HG03066 (cell line): ENCODE data around the gene FUBP3.

ENCODE experiments used
- ATAC-seq: cut with Tn5 transposase; IDR thresholded peaks from one replicate; pipeline ENCODE4 v1.9.1; 2021; ENCODE audit warnings: low read depth; ENCODE audit not compliant: unreplicated experiment

Gene FUBP3

DNA sequence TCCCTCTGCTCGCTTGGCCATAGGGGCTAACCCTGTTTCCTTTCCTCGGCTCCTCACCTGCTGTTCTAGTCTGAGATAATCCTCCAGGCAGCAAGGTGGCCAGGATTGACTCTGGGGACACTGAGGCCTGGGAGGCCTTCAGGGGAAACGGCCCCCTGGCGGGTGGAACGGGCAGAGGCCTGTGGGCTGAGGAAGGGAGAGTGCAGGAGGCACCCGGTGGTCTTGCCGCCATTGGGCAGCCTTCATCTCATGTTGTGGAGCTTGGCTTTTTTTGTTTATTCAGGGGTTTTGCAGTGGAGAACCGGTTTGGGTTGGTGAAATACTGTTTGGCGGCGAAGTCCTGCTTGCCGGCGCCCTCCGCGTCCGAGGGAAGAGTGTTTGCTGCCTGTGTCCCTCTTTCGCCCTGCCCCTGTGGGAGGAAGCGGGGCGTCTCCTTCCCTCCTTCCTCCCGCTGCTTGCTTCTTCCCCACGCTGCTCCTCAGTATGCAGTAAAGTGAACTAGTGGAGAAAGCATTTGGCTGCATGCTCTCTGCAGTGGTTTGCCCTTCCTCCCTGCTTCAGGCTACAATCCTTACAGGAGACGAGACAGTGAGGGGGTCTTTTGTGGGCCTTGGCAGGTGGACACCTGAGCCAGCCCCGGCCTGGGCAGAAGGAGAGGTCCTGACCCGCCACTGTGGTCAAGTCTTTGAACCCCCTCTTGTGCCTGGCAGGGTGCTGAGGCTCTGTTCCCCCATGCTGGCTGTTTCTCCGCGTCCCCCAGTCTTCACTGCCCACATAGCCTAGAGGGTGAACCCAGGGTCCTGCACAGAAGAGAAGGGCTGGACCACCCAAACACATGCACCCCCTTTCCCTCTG lies 54.2 kb downstream of the FUBP3 start:
- ATAC-seq: no peak

DNA sequence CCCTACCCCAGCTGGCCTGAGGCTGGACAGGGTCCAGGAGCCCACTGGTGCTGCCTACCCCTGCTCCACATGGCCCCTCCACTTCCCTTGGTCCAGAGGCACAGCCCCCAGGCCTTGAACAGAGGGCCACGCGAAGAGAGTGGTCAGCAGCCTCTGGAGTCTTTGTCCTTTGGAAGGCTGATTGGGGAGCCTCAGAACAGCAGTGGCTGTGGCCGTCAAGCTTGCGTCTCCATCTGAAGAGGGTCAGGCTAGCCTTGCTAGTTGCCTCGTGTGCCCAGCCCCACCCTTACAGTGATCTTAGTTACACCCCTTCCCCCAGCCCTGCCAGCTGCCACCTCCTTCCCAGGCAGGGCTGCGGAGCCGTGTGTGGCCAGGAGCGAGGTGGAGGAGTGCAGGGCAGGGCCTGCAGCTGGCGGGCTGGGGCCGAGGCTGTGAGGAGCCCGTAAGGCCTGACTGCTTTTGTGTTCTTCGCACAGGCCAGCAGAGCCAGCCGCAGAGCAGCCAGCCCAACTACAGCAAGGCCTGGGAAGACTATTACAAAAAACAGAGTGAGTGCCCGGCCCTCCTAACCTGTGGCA lies 54.9 kb downstream of the FUBP3 start:
- ATAC-seq: no peak

DNA sequence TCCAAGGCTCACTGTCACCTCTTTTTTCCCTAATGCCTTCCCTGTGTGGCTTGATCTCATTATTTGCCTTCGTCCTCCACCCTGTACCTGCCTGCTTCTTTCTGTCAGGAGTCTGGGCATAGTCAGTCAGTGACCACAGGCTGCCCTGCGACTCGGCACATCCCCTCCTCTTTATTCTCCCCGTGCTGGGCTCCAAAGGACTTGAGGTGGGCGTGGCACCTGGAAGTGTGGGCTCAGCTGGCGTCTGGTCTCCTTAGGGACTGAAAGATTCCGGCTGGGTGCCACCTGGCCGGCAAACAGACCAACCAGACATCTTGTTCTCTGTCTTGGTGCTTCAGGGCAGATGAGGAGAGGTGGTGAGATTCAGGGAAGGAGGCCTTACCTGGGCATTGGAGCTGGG lies 55.4 kb downstream of the FUBP3 start:
- no peak for ATAC-seq

DNA sequence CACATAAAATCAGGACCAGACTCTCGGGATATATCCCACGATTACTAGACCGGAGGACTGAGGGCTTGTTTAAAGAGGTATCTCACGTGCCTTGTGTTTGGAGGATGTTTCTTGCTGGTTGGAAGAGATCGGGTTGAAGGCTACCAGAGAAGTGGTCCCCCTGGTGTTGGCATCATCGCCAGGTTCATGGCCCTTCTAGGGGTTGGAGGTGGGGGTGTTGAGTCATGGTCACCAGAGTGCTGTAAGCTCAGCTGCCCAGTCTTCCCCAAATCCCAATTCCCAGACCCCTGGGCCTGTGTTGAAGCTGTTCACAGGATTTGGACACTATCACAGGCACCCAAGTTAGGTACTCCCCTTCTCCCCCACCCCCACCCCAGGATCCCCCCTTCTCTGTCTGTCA lies 55.9 kb downstream of the FUBP3 start:
- no peak for ATAC-seq

DNA sequence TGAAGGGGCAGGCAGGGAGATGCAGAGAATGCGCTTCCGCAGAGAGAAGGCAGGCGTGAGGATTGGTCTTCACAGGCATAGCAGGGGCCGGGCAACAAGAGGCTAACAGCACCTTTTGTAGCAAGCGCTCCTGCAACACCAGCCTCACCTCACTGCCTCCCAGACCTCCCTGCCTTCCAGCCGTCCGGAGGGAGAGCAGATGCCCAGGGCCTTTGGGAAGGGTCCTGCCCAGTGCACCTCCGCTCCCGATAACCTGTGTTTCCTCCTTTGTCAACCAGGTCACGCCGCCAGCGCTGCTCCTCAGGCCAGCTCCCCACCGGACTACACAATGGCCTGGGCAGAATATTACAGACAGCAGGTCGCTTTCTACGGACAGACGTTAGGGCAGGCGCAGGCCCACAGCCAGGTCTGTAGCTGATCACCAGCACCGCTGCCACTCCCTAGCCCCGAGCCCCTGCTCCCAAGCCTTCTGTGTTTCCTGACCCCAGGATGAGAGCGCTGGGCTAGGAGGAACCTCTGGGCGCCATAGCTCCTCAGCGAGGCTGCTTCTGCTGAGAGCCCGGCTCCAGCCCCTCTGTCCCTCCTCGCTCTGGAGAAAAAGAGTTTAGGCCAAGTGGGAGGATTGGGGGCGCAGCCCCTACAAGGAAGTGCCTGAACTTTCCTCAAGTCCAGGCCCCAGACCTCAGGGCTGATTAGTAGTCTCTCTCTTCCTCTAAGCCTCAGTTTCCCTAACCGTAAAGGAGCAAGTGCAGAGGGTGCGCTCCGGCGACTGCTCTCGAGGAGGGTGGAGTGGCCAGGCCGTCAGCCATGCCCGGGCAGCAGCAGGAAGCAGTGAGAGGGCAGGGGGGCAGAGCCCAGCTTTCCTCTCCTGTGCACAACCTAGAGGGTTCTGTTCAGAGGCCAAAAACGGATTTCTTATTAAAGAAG lies 56.6 kb downstream of the FUBP3 start:
- ATAC-seq: no peak

DNA sequence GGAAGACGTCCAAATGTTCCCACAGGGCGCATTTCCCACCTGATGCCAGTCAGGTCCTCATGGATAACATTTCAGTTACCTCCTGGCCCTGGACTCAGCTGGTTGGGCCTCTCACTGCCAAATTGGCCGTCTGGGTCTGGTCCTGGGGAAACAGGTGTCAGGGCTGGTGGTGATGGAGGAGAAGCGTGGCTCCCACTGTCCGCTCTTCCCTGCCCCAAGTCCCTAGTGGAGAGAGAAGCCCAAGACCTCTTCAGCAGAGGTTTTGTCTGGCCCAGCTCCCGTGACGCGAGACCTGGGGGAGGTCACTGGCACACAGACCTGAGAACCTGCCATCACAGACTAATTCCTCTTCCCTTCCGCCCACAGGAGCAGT lies 57.3 kb downstream of the FUBP3 start:
- ATAC-seq: no peak

DNA sequence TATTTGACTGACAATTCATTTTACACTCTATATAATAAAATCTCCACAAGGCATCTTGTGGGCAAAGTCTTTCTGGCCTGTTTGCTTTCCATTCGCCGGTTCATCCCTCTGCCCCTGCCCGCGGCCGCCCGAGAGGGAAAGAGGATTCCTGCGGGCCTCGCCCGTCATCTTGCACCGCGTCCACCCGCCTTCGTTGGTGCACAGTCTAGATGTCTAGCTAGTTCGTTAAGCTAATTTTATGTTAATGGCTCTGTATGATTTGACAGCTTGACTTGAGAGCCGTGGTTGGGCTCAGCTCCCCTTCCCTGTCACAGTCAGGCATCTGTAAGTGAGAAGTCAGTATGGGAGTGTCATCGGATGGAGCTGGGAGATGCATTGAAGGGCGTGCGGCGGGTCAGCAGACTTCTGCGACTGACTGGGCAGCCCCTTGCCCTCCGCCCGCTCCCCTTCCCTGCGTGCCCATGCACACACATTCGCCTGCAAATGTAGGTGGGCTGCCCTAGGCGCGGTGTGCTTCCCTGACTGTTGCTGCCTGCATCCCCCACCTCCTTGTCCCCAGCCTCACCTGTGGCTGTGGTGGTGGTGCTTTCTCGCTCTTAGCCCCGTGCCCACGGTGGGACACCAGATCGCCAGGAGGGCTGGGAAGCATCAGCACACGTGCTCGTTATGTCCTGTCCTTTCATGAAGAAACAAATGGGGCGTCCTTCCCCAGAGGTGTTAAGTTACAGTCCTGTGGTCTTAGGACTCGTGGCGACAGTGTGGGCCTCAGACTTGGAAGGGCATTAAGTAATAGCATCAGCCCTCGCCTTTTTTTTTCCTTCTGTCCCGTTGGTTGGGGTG lies 59.1 kb downstream of the FUBP3 start:
- no peak for ATAC-seq

DNA sequence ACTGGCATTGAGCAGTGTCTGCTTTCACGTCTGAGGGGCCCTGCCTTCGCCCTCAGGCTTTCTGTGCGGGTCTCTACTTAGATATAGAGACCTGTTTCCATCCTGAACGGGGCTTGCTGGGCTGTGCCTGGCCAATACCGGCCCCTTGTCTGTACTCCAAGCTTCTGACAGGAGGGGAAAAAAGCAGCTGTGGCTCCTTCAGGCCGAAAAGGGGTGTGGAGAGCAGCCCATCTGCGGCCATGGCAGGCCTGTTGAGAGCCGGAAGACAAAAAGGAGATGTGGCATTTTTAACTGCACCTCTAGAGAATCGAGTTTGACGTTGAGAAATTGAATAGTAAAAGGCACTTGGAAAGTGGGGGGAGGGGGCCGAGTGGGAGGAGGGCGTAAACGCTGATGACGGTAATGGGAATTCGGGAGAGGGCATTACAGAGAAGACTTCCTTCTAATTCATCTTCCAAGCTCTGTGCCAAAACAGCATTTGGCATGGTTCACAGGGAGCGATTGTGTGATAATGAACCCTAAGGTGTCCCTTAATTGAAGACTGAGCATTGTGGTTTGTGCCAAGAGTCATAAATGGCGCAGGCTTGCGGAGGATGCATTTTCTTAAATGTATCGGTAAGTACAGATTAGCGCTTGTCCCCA lies 59.9 kb downstream of the FUBP3 start:
- no peak for ATAC-seq

DNA sequence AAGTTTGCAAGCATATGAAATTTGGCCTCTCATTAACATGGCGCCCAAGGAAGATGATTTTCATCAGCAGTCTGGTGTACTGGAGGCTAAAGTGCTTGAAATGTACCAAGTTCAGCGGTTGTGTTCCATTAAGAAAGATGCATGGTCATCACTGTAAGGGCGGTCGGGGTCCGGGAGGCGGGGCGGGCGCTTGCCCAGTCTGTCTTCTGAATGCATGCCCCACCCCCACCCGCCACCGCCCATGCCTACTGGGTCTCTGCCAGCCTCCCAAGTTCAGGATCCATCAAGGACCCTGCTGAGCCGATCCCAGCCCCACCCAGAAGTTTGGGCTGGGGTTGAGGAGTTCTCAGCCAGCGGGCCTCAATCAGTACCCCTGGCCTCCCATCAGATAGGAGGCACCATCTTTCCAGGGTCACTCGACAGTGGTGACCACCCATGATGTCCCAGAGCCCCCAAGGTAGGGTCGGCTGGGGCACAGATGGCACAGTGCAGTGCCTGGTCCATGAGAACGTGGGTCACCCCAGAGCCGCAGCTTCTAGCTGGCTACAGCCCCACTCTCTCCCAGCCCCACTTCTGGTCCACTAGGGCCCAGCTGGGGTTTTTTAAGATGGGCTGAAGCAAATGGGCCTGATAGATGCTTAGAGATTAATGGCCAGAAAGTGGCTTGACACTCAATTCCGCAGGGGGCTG lies 60.6 kb downstream of the FUBP3 start:
- no peak for ATAC-seq

DNA sequence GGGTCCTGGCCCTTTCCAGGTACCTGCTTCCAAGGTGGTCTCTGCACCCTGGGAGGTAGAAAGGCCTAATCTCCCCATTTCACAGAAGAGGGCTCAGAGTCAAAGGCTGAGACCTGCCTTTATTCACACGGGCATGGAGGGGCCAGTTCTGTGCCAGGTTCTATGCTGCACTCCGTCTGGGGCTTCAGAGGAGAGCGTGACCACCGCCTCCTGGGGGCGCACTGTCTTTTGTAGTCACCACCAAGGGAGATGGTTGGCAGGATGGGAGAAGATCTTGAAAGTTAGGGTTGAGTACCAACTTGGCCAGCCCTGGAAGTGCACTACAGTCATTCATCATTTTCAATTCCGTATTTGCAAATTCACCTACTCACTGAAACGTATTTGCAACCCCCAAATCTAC lies 61.3 kb downstream of the FUBP3 start:
- no peak for ATAC-seq

DNA sequence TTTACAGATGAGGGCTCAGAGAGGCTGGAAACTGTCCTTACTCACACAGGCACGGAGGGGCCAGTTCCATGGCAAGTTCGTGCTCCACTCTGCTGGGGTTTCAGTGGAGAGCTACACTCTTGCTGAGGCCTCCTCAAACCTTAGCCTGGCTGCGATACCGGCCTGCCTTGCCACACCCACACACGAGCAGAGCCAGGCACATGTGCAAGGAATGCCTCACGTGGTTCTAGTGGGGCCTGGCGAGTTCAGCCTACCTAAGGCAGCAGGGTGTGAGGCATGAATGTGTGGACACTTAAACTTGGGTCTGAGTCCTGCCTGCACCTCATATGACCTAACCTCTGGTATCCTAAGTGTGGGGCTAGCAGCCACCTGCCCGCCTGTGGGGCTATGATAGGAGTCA lies 63.5 kb downstream of the FUBP3 start:
- ATAC-seq: no peak

DNA sequence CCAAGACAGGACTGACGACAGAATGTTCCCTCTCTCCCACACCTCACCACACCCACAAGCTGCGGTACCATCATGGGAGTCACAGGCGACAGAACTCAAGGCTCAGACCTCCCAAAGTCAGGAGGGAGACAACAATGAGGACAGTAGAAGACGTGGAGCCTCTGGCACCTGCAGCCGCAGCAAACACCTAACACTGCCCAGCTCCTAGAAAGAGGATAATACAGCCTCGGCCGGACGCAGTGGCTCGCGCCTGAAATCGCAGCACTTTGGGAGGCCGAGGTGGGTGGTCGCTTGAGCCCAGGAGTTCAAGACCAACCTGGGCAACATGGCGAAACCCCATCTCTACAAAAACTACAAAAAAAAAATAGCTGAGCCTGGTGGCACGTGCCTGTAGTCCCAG lies 71.8 kb downstream of the FUBP3 start:
- no peak for ATAC-seq

DNA sequence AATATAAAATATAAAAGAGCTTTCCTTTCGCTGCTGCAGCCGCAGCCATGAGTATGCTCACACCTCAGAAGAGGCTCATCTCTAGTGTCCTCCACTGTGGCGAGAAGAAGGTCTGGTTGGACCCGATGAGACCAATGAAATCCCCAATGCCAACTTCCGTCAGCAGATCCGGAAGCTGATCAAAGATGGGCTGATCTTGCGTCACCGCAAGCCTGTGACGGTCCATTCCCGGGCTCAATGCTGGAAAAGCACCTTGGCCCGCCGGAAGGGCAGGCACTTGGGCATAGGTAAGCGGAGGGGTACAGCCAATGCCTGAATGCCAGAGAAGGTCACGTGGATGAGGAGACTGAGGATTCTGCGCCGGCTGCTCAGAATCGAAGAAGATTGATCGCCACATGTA lies 72.4 kb downstream of the FUBP3 start:
- no peak for ATAC-seq

DNA sequence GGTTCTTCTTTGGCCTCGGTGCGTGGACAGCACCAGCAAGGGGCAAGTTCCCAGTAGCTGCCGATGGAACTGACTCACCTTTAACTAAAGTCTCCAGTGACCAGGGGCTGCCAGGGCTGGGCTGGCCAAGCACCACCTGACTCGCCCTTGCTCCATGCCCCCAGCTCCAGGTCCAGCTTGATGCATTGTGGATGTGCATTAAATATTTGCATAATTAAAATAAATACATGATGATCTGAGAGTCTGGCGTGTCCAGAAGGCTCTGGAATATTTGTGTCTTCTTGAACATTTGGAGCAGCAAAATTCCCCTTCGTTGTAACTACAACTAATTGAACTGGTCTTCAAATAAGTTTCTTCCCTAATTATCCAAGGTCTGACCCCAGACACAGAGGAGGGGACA lies 75.5 kb downstream of the FUBP3 start:
- no peak for ATAC-seq

DNA sequence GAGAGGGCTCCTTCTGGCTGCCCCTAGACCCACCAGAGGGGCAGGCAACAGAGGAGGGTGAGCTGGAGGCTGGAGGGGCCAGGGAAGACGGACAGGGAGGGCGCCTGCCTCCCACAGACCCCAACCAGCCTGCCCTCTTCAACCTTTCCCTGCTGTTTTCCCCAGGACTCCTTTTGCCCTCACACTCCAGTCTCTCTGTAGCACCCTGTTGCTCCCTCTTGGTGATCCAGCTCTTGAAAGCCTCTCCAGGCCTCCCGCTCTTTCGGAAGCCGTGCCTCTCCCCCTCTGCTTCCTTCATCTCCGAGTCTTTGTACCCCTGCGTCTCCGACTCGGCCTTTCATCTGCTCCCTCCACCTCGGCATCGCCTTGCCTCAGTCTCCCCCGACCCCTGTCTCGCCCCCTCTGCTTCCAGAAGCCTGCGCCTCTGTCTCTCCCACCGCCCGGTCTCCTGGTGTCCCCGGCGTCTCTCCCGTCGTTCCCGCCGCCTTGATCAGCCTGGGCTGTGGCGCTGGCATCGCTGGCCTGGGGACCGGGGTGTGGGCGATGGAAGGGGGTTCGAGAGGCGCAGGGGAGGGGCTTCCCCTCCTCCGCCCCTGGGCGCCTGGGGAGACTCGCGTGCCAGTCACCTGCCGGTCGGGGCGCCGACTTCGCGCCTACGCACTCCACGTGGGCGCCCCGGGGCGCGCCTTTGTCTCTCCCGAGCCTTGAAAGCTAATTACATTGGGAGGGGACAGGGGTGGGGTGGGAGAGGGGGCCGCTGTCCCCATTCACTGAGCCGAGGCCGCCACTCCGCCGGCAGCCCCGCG lies 79.7 kb downstream of the FUBP3 start:
- no peak for ATAC-seq

DNA sequence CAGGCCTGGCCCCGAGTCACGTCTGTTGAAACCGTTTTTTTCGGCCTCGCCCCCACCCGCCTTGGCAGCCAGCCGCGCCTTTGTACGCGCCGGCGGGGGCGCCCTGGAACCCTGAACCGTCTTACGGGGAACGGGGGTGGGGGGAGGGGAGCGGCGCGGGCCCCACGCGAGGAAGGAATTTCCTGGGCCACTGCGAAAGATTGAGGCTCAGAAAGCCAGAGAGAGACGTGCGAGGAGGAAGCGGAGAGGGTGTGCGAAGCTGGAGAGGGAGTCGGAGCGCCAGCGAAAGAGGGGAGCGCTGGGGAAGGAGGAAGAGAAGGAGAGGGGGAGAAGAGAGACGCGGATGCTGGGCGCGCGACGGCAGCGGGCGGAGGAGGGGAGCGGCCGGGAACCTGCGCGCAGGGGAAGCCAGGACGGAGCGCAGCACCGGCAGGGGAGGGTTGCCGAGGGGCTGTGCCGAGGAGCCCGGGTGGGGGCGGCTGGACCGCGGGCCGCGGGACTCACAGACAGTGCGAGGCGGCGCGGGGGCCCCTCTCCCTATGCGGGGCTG lies 80.4 kb downstream of the FUBP3 start:
- ATAC-seq: no peak

DNA sequence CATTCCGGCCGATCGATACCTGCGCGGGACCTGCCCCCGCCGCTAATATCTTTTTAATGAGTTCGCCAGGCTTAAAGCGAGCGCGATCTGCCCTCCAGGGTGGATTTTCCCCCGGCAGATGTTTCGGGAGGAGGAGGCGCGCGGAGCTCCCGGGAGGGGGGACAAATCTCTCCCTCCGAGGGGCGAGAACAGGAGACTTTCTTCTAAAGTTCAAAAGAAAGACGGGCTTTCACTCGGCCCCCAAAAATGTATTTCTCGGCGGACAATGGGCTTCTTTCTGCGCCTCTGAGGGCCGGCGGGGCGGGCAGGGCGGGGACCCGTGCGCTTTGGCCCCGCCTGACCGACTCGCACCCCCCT lies 80.9 kb downstream of the FUBP3 start:
- ATAC-seq: no peak

DNA sequence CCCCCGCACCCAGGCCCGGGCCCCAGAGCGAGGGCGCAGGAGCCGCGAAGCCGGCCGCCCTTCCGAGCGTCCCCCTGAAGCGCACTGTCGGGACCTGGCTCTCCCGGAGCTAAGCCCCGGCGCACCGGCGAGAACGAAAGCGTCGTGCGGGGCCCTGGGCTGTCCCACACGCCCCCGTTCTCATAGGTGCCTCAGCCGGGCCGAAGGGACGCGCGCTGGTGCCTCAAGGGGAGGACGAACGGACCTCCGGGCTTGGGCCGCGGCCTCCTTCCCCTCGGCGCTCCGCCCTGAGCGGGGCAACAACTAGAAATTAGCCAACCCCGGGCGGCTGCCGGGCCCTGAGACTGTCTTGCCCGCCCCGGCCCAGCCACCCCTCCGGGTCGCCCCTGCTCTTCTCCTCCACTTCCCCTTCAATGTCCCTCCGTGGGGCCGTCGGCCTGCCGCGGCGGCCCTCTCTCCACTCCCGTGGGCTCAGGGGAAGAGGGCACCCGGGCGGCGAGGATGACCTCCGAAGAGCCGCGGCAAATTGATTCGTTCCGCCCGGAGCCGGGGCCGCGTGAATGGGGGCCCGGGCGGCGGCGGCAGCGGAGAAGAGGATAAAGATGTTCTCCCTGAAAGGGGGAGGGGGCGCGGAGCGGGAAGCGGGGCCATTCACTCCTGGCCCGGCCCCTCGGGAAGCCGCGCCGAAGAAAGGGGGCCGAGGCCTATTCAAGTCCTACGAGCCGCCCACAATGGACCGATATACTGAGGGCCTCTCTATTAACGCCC lies 81.5 kb downstream of the FUBP3 start:
- no peak for ATAC-seq
